Measurements from ENCODE around the gene MYO3B. TPM values are rescaled to one million over a fixed set of nuclear protein-coding genes. Genes with fewer than 3 reads are reported as not detected.

The MYO3B gene
- total and polyA plus RNA-seq, 2 donors (not counting 1 experiment from before 2014, with no cell fraction given) = not detected

DNA sequence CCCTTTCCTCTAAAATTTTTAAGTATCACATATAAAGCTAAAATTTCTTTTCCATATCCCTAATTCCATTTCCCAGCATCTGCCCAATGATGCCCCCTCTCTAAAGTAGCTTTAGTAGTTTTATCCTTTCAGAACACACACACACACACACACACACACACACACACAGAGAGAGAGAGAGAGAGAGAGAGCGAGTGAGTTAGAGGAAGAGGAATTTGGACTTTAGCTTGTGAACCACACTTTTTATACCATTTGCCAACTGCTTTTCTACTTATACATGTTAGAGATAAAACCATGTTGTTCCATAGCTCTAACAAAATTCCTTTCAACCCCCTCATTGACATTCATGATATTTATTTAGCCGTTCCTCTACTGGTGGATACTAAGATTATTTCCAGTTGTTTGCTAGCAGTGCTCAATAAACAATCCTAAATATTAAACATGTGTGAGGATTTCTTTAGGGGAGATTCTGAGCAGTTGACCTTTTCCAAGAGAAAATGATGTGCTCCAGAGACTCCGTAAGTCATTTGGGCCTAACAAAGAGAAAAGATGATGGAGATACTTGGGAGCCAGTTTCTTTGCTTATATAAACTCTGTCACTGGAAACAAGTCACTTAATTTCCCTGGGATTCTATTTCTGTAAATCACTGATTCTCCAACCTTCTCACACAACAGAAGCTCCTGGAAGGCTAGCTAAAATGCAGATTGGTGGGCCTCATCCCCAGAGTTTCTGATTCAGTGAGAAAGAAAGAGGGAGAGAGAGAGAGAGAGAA lies 307.5 kb downstream of the MYO3B start:
- POLR2A ChIA-PET = no interaction called here

DNA sequence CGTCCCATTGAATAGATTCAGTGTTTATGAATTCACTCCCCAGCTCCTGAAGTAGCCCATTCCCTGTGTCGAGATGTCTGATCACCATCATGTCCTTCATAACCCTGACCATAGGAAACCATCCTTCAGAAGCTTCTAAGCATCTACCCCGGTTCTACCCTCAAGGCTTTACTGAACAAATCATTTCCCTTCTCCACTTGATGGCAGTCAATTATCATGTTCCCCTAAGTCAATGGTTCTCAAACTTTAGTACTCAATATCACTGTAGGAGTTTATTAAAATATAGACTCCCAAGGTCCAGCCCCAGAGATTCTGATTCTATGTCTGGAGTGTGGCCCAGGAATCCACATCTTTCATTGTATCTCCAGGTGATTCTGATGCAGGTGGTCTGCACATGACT lies 308.8 kb downstream of the MYO3B start:
- Histone ChIP-seq H3K4me1 (ENCODE audit: control insufficient read depth in 2 of 2, insufficient read depth in 2 of 2, low read length in 2 of 2) (no peaks in the 10 kb centered on the region), H3K4me3 (ENCODE audit: control extremely low read depth in 1 of 5, extremely low read depth in 1 of 5, insufficient read depth in 1 of 5, low read depth in 2 of 5, low read length in 4 of 5) (no peak overlapping the region), H3K27ac (ENCODE audit: low read length in 2 of 2) (no peak overlapping the region), H2AFZ (ENCODE audit: insufficient read depth, low read depth, low read length, poor library complexity, severe bottlenecking) (no peak overlapping the region), H3K79me2 (ENCODE audit: control insufficient read depth, insufficient read depth, low read length) (no peaks in the 10 kb centered on the region), H3K4me2 (replicated peaks; ENCODE audit: low read depth, low read length, poor library complexity, severe bottlenecking) (no peak overlapping the region), H3K9me3 (ENCODE audit: control extremely low read depth in 1 of 3, control insufficient read depth in 2 of 3, insufficient read depth in 1 of 3, low read length in 2 of 3) (no peaks in the 10 kb centered on the region), H4K20me1 (ENCODE audit: control insufficient read depth, insufficient read depth, low read length, poor library complexity, severe bottlenecking) (no peaks in the 10 kb centered on the region), H3K27me3 (replicated peaks in 1 of 4; ENCODE audit: control extremely low read depth in 1 of 4, control insufficient read depth in 3 of 4, insufficient read depth in 4 of 4, low read length in 3 of 4) (no peaks in the 10 kb centered on the region), H3K9ac (ENCODE audit: low read length) (no peak overlapping the region), H3K36me3 (replicated peaks in 1 of 2; ENCODE audit: control extremely low read depth in 1 of 2, control insufficient read depth in 1 of 2, extremely low read depth in 1 of 2, insufficient read depth in 2 of 2, low read length in 1 of 2) (no peaks in the 10 kb centered on the region)
- Mint-ChIP-seq H3K27ac (no peak overlapping the region), H3K9me3 (ENCODE audit: insufficient read depth) (no peaks in the 10 kb centered on the region), H3K27me3 (no peaks in the 10 kb centered on the region), H3K4me3 (no peak overlapping the region), H3K4me1 (no peaks in the 10 kb centered on the region)
- ChIA-PET POLR2A (no interaction called here), CTCF (no interaction called here)
- no peak for ATAC-seq (ENCODE audit: low read depth)
- TF ChIP-seq, protein P1, sequence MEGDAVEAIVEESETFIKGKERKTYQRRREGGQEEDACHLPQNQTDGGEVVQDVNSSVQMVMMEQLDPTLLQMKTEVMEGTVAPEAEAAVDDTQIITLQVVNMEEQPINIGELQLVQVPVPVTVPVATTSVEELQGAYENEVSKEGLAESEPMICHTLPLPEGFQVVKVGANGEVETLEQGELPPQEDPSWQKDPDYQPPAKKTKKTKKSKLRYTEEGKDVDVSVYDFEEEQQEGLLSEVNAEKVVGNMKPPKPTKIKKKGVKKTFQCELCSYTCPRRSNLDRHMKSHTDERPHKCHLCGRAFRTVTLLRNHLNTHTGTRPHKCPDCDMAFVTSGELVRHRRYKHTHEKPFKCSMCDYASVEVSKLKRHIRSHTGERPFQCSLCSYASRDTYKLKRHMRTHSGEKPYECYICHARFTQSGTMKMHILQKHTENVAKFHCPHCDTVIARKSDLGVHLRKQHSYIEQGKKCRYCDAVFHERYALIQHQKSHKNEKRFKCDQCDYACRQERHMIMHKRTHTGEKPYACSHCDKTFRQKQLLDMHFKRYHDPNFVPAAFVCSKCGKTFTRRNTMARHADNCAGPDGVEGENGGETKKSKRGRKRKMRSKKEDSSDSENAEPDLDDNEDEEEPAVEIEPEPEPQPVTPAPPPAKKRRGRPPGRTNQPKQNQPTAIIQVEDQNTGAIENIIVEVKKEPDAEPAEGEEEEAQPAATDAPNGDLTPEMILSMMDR (IDR thresholded peaks at IDR 0.05) = no peak
- TF ChIP-seq EZH2 (IDR thresholded peaks at IDR 0.05; ENCODE audit: borderline replicate concordance, insufficient read depth, low read depth, low read length, poor library complexity, severe bottlenecking) = no peak
- 89% methylated on average over 2 of the region's 3 CpGs for WGBS (ENCODE audit: insufficient coverage)
- intact Hi-C loops (cut with micrococcal nuclease) = no loop called here
- DNase-seq = no peak

More for the DNA sequence above, 307.5 kb downstream of the MYO3B start:
- WGBS (ENCODE audit: insufficient coverage) = no CpG with 5 or more reads among the region's 3 CpGs
- CTCF ChIA-PET = no interaction called here
- Histone ChIP-seq H3K4me3 (ENCODE audit: control extremely low read depth in 1 of 5, extremely low read depth in 1 of 5, insufficient read depth in 1 of 5, low read depth in 2 of 5, low read length in 4 of 5) (no peak overlapping the region), H3K79me2 (ENCODE audit: control insufficient read depth, insufficient read depth, low read length) (no peaks in the 10 kb centered on the region), H3K9ac (ENCODE audit: low read length) (no peak overlapping the region), H2AFZ (ENCODE audit: insufficient read depth, low read depth, low read length, poor library complexity, severe bottlenecking) (no peak overlapping the region), H3K27ac (ENCODE audit: low read length in 2 of 2) (no peak overlapping the region), H4K20me1 (ENCODE audit: control insufficient read depth, insufficient read depth, low read length, poor library complexity, severe bottlenecking) (no peaks in the 10 kb centered on the region), H3K4me1 (ENCODE audit: control insufficient read depth in 2 of 2, insufficient read depth in 2 of 2, low read length in 2 of 2) (no peaks in the 10 kb centered on the region), H3K36me3 (replicated peaks in 1 of 2; ENCODE audit: control extremely low read depth in 1 of 2, control insufficient read depth in 1 of 2, extremely low read depth in 1 of 2, insufficient read depth in 2 of 2, low read length in 1 of 2) (no peaks in the 10 kb centered on the region), H3K4me2 (replicated peaks; ENCODE audit: low read depth, low read length, poor library complexity, severe bottlenecking) (no peak overlapping the region), H3K9me3 (ENCODE audit: control extremely low read depth in 1 of 3, control insufficient read depth in 2 of 3, insufficient read depth in 1 of 3, low read length in 2 of 3) (no peaks in the 10 kb centered on the region), H3K27me3 (replicated peaks in 1 of 4; ENCODE audit: control extremely low read depth in 1 of 4, control insufficient read depth in 3 of 4, insufficient read depth in 4 of 4, low read length in 3 of 4) (no peaks in the 10 kb centered on the region)
- Mint-ChIP-seq H3K4me1 (no peaks in the 10 kb centered on the region), H3K27ac (no peak overlapping the region), H3K4me3 (no peak overlapping the region), H3K9me3 (ENCODE audit: insufficient read depth) (no peaks in the 10 kb centered on the region), H3K27me3 (no peaks in the 10 kb centered on the region)
- TF ChIP-seq, protein P1 (IDR thresholded peaks at IDR 0.05) = no peak
- TF ChIP-seq EZH2 (IDR thresholded peaks at IDR 0.05; ENCODE audit: borderline replicate concordance, insufficient read depth, low read depth, low read length, poor library complexity, severe bottlenecking) = no peak
- DNase-seq = no peak
- intact Hi-C loops (cut with micrococcal nuclease) = no loop called here
- no peak for ATAC-seq (ENCODE audit: low read depth)

Data from B cell (primary cell).